GM21447 (cell line): ENCODE data around the gene CTBP2.

Experiments used
- ATAC-seq: cut with Tn5 transposase; IDR thresholded peaks from one replicate; pipeline ENCODE4 v1.9.1; 2021; ENCODE audit not compliant: unreplicated experiment

The CTBP2 gene

DNA sequence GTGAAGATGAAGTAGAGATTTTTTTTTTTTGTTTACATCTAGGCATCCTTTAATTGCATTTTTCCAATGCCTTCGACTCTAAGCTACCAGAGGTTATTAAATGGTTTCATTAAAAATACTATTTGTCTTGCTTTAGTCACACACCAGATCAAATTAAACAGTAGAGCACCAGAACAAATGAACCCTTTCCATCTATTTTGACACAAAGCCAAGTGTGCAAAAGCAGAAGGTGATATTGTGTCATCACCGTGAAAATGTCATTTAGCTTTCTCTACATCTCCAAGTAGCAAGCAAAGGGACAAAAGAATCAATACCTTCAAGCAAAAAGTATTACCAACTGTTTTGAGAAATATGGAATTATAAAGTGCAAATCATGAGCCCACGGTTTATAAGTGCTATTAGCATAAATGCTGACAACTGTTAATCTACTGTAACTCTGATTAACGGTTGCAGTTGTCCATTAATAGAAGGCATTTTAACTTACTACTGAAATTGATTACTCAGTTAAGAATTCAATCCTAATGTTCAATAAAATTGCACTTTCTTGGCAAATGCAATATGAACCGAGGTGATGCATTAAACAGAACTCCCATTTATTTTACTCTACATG lies 49.1 kb downstream of the CTBP2 start:
- no peak for ATAC-seq

DNA sequence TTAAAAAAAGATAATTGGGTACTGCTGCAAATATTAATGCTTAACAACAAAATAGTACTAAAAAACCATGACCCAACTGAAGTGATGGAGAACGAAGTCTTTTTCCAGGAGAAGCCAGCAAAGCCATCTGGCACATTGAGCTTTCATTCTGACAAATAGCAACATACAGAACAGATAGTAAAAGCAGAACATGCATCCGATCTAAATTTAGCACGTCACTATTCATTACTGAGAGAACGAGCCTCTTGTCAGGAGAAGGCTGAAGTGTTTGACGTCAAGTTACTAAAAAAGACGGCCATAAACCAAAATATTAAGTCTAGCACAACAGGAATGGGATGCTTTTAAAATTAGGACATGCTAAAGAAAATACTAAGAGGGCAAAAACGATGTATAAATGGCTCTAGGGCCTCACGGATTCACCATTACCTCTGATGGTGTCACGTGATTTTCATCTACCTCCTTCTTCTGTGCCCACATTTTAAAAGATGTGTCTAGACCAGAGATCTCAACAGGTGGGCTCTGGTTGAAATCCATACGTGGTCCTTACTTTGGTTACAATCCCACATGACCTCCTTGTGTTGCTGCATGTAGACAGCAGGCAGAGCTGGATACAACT lies 52.3 kb downstream of the CTBP2 start:
- ATAC-seq, result no peak

DNA sequence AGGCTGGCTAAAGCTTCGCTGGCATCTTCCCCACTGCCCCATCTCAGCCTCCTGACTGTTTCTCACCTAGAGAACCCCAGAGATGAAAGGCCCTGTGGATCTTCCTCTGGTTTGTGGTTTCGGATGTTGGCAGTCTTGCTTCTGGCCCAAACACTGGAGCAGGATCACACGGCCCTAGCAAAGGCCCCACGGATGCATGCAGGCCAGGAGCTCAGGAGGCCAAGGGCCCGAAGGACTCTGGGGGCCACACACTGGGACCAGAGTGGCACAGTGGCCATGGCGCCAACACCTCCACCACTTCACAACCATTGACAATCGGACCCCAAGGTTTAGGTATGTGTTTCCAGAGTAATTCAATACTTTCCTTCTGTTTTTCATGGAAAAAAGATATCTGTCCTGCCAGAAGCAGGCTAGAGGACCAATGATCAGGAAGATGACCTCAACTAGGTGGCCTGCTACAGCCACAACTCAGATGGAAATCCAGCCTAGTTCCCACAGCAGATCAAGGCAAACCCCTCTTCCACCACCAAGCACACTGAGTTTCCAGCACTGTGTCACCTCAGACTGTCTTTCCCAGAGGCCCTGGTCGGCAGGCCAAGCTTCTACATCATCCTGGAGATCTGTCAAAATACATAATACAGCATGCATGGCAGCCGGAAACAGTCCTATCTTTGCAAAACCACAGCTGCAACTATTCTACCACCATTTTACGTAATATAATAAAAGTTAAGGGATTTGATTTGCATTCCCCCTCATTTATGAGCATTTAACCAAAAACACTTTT lies 53.0 kb downstream of the CTBP2 start:
- no peak for ATAC-seq

DNA sequence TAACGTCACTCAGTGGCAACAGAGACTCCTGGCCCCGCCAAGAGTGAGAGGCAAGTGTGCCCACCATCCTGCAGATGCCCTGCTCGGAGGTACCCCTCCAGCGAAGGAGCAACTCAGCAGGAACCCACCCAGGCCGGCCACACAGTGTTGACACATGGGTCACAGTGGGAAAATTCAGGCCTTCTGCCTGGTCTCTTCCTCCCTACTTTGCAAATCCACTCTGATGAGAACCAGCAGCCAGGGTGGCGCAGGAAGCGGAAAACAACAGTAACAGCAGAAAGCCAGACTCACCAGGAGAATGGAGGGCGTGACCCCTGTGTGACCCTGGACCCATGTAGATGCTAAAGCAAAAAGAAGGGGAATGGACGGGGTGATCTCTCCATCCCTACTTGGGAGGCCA lies 53.8 kb downstream of the CTBP2 start:
- ATAC-seq, result no peak

DNA sequence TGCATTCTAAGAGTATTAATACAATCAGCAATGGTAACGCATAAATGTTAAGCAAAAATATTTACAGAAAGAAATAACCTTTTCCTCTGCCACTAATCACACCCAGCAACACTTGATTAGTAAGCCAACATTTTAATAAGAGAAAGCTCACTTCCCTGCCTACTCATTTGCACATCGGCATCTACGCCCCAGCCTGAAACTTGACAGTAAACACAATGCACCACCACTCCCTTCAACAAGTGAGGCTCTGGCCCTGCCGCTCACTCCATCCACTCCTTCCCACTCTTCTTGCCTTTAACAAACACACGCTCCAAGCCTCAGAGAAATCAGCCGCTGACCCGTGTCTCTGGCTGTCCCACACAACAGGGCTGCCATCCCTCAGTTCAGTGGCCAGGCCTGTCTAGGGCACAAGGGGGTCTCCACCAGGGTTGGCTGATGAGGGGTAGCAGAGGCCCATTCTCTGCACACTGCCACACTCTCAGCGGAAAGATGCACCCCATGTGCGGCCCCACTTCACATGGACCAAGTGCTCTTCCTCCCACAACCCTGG lies 54.6 kb downstream of the CTBP2 start:
- ATAC-seq, result no peak

DNA sequence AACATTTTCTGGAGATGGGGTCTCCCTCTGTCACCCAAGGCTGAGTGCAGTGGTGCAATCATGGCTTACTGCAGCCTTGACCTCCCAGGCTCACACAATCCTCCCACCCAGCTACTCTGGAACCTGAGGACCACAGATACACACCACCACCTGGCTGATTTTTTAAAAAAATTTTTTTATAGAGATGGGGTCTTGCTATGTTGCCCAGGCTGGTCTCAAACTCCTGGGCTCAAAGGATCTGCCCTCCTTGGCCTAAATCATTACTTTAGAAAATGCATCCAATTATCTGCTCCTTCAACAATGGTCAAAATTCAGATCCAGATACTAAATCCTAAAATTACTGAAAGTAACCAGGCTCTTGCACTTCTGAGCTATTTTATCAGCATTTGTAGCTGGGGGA lies 55.2 kb downstream of the CTBP2 start:
- ATAC-seq, result no peak

DNA sequence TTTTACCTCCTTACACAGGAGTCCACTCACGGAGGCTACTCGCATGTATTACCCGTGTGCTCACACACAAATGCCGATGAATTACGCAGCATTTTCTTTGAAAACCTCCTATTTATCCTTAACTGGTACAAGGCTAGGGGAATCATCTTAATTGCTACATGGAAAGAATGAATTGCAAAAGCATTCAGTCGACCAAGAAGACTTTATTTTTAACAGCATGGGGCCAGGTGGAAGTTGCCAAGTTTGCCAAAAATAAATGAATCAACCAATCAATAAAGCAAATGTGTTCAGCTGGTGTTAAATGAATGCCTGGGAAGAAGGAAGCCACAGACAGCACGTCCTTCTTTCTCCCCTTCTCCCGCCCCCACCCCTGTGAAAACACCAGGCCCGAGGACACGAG lies 55.8 kb downstream of the CTBP2 start:
- no peak for ATAC-seq

DNA sequence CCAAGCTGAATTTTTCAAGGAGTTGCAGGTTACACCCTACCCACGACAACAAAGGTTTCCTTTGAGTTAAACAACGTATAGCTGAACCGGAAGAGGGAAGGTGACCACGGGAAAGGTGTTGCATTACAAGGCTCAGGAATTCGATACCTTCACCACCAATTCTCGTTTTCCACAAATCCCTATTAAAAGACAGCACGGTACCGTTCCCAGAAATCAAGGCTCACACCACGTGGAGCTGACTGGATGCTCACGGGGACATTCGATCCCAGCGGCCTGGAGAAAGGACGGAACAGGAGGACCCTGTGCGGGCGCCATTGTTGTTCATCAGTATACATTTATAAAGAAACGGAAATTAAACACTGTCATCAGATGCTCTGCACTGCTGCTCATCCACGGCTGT lies 56.4 kb downstream of the CTBP2 start:
- ATAC-seq, result no peak

DNA sequence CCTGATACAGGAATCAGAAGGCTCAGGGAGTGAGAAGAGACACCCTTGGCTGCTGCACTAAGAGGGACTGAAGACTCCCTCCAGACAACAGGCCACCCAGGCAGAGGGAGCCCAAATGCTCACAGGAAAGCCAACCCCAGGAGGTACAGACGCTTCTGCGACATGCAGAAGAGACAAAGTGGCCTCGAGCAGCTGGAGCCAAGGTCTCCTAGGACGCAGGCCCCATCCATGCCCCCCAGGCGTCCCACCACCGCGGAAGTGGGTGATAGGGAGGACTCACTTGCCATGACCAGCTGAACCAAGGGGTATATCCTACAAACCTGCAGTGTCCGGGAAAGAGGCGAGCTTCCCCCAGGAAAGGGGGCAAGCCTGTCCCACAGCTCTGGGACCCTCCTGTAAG lies 56.9 kb downstream of the CTBP2 start:
- ATAC-seq, result no peak

DNA sequence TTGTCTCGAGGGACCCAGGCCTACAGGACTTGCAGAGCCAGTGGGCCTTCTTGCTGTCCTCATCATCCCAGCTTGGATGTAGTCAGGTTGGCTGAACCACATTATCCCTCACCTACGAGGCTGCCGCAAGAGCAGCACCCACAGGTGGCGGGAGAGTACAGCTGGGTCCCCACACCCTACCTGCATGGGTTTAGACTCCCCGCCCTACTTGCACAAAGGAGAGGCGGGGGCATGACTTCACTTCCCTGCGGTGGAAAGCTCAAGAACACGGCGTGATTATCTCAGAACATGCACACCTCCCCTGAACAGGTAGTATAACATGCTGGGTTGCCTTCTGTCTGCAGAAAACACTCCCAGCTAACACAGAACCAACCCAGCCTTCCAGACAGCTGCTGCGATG lies 57.5 kb downstream of the CTBP2 start:
- no peak for ATAC-seq

DNA sequence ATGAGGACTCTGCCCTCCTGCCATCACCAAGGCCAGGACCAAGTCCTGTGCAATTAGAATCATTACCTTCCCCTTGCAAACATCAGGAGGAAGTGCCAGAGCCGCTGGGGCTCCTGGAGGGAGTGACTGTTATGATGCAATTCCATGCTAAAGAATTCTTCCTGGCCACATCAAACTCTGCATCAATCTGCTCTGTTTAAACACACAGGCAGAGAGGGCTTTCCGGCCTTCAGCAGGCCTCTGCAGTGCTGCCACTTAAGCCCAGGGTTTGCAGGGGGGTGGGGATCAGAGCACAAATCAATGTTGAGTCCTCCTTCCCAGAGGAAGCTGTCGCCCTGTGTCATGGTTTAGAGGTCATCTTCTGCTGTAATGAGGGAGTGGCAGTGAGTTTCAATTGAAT lies 58.1 kb downstream of the CTBP2 start:
- ATAC-seq, result no peak

DNA sequence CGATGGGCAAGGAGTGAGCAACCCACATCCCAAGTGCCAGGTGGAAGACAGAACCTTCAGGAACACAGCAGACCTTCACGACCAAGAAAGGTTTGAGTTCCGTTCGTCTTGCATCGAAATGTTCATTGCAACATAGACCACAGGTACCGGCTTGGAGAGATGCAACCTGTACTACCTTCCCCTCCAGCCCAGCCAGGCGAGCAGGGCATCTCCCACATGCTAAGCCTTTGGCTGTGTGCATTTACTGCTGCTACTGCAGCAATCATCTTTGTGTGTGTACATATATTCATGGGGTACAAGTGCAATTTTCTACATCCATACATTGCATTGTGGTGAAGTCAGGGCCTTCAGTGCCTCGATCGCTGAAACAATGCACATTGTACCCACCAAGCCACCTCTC lies 58.8 kb downstream of the CTBP2 start:
- ATAC-seq, result no peak

DNA sequence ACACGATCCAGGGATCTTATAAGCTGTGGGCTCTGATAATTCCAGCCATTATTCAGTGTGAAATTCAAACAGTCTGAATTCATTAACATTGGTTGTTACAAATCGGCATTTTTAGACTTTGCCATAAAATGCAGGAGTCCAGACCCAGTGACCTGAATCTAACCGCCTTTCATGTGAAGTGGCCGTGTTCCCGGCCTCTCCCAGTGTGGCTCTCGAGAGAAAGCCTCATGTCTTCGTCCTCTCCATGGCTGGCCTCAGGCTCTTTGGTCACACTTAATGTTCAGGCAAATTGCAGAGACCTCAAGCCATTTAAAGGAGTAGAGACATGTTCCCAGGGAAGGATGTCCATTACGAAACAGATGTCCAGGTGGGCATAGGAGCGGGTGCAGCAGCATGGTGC lies 59.3 kb downstream of the CTBP2 start:
- ATAC-seq, result no peak

DNA sequence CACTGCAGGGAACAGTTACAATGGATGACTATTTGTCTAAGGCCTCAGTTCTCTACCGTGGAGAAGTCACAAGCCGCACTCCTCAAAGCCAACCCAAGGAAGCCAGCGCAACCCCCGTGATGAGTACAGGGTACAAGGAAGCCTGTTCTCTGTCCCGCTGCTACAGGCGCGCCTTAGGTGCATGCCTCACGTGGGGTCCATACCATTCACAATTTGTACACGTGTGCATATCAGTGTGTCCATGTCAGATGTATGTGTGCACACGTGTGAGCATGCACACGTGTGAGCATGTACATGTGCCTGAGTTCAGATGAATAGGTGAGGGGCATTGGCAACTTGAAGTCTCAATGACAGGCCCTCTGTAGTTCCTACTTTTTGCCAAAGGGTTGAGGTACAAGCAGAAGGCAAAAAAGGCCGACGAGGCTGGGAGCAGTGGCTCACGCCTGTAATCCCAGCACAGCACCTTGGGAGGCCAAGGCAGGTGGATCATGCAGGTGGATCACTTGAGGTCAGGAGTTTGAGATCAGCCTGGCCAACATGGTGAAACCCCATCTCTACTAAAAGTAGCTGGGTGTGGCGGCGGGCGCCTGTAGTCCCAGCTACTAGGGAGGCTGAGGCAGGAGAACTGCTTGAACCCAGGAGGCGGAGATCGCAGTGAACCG lies 62.8 kb downstream of the CTBP2 start:
- no peak for ATAC-seq

DNA sequence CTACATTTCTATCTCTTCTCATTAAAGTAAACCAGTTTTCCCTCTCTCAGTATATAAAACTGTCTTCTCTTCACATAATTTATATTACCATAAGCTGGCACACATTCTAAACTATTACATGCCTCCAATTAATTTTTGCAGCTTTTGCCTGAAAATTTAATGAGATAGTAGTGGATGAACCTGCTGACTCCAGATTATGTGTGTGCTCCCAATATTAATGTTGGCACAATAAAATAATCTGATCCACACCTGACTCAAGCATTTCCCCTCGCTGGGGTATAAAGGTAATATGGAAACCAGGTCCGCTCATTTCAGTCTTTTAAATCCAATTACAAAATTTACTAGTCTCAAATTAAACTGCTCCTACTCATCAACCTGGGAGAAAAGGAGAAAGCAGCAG lies 63.4 kb downstream of the CTBP2 start:
- ATAC-seq, result no peak

DNA sequence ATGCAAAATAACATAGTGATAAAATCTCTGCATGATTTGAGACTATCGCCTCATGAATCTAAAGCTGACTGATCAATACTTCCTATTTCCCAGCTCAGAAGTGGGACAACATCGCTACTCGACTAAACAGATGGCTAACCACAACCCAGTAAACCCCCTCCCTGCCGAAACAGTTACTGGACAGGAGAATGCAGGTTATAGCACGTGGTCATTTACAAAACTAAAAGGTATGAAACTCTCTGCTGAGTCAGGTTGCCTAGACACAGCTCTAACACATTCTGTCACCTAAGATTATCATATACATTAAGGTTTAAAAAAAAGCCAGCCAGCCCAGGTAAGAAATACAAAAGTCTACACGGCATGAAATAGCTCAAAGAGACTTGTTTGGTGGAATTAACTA lies 64.0 kb downstream of the CTBP2 start:
- no peak for ATAC-seq

DNA sequence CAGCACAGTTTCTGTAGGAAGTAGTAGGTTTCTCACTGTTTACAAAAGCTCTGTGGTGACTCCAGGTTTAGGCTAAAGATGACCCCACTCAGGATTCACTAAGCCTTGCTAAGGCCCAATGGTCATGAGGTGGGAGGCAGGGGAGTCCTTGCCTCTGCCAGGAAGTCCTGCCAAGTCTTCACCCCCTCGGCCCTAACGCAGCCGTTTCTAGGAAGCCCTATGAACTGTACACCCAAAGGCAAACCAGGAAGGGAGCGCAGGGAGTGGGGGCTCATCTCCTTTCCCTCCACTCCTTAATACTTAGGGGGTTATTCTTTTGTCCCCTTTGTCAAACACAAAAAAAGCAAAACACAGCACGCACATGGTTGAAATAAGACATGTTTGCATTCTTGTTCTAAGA lies 64.6 kb downstream of the CTBP2 start:
- ATAC-seq, result no peak

DNA sequence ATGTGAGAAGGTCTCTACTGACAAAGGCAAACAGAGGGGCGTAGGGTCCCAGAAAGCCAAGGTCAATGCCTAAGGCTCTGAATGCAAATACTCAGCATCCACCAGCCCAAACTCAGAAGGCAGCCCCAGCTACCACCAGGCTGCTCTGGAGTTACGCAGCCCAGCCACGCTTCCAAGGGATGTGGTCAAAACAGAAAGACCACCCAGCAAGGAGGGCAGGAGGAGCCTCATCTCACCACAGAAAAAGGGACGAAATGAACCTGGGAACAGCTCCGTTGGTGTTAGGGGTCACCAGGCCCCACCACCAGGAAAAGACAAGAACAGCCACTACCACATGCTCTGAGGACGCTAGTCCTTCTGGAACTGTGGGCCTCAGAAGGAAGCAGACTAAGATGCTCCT lies 65.1 kb downstream of the CTBP2 start:
- ATAC-seq, result no peak

DNA sequence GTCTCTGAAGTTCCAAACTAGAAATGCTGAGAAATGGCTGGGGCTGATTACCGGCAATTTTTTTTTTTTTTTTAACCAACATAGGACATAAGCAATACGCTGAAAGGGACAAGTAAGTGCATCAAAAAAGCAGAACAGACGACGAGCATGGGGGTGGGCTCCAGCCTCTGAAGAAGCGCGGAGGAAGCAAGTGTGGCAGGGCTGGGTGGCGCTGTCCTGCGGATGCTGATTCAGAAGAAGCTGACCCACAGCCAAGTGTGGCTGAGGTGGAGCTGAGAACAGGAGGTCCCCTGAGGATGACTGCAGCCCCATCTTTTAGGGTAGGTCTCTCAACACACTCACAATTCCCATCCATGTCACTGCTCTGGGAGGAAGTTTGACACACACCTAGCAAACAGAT lies 65.6 kb downstream of the CTBP2 start:
- ATAC-seq, result no peak

DNA sequence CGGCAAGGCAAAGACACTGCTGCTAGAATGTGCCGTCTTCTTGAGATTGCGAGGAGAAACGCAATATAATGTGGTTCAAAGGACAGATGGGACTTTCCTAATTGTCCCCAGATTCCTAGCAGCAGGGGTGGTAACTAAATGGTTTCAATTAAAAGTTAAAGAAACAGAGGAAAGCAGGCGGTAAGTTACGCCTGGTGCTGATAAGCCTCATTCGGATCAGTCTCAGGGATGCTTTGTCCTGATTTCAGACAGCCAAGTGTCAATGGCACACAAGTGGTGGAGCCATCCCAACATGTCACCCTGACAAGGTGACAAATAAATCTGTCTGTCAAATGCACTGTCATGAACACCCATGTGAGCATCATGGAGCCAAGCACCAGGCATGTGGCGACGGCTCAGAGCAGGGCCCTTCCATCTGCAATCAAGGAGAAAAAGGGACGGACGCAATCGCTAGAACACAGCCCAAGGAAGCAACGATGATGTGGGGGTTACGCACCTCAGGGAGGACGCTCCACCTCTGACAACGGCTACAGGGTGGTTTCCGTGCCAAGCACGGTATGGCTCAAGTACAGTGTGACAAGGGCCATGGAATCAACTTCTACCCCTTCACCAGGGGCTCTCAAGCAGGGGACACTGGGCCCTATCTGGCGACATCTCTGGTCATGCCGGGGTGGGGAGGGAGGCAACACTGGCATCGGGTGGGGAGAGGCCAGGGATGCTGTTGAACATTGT lies 66.2 kb downstream of the CTBP2 start:
- no peak for ATAC-seq
